GM12878 (cell line): ENCODE data around the gene TBKBP1. TPM values are rescaled to one million over a fixed set of nuclear protein-coding genes. Genes with fewer than 3 reads are reported as not detected.

Source experiments
- ATAC-seq: fragments of 200-7000 bp; cut with Tn5 transposase; 3 replicates; pipeline ENCODE4 v1.9.1; 2020; ENCODE audit warnings: mild to moderate bottlenecking, moderate library complexity
- BruUV-seq: library from RNA; stranded (reverse); fragments of 400-500 nt; replicated peaks from 2 replicates; lab custom pipeline; 2021; lab: Mats Ljungman, UMichigan
- CTCF ChIA-PET: fragments of 300-600 bp; sonication (Branson Sonifier 250); formaldehyde crosslinking; extraction: SDS; loops from one replicate; lab custom pipeline; 2021; ENCODE audit warnings: inconsistent platforms; lab: Yijun Ruan, JAX
- POLR2A ChIA-PET: fragments of 350-600 bp; formaldehyde crosslinking; extraction: SDS; loops from one replicate; lab custom pipeline; 2021; ENCODE audit warnings: inconsistent platforms; lab: Charles Lee
- RAD21 ChIA-PET: fragments of 300-600 bp; sonication (Branson Sonifier 250); formaldehyde crosslinking; loops from one replicate; lab custom pipeline; 2023; ENCODE audit warnings: antibody characterized with exemption; ENCODE audit not compliant: unreplicated experiment; lab: Charles Lee
- SMC1A ChIA-PET: fragments of 300-600 bp; sonication (Branson Sonifier 250); formaldehyde crosslinking; loops from one replicate; lab custom pipeline; 2023; ENCODE audit not compliant: unreplicated experiment, uncharacterized antibody; lab: Charles Lee
- DNase-seq: peaks from one replicate; pipeline ENCODE4 v3.0.0-alpha.2; 2011; ENCODE audit warnings: low read depth, low spot score
- FAIRE-seq: peaks from 3 replicates; lab custom pipeline; 2011; peaks lifted over from hg19 to GRCh38; lab: Jason Lieb, UNC
- H2AFZ ChIP-seq: 2 replicates; pipeline ENCODE4 v1.6.0; 2011; ENCODE audit warnings: low read depth, low read length, control low read depth; ENCODE audit not compliant: control insufficient read depth
- H3K27ac ChIP-seq: 2 replicates; pipeline ENCODE4 v1.5.1; 2011; ENCODE audit warnings: control low read depth; ENCODE audit not compliant: control insufficient read depth, insufficient read depth
- H3K27me3 ChIP-seq, 2 experiments: replicated peaks in 1 of 2; 2 replicates each; pipeline versions ENCODE4 v1.6.0 to v1.6.1; 2011; ENCODE audit warnings: low read length in 1 of 2; ENCODE audit not compliant: control insufficient read depth in 2 of 2, insufficient read depth in 2 of 2
- H3K36me3 ChIP-seq, 2 experiments: 2 replicates each; pipeline ENCODE4 v1.5.1; 2011; ENCODE audit warnings: low read length in 1 of 2; ENCODE audit not compliant: control insufficient read depth in 2 of 2, insufficient read depth in 2 of 2
- H3K4me1 ChIP-seq: 2 replicates; pipeline ENCODE4 v1.6.1; 2011; ENCODE audit warnings: mild to moderate bottlenecking, low read length, moderate library complexity, mixed read lengths; ENCODE audit not compliant: control insufficient read depth, insufficient read depth
- H3K4me2 ChIP-seq: 2 replicates; pipeline ENCODE4 v1.6.0; 2011; ENCODE audit warnings: control low read depth; ENCODE audit not compliant: control insufficient read depth, insufficient read depth
- H3K4me3 ChIP-seq: fragments of 200-600 bp; sonication (generic); 2 replicates; pipeline ENCODE4 v1.5.1; 2016
- H3K79me2 ChIP-seq: 2 replicates; pipeline ENCODE4 v1.6.0; 2011; ENCODE audit warnings: low read length; ENCODE audit not compliant: control insufficient read depth, insufficient read depth
- H3K9ac ChIP-seq: 2 replicates; pipeline ENCODE4 v1.8.0; 2011; ENCODE audit warnings: low read length, control low read depth, mixed read lengths; ENCODE audit not compliant: control insufficient read depth, insufficient read depth
- H3K9me3 ChIP-seq: replicated peaks from 3 replicates; pipeline ENCODE4 v1.5.1; 2011; ENCODE audit warnings: mild to moderate bottlenecking, low read length; ENCODE audit not compliant: control insufficient read depth, insufficient read depth
- H4K20me1 ChIP-seq: 2 replicates; pipeline ENCODE4 v1.6.0; 2011; ENCODE audit not compliant: control insufficient read depth, insufficient read depth
- ASH2L ChIP-seq: fragments of 300-600, 200-600 bp; sonication (generic); IDR thresholded peaks from 2 replicates; pipeline ENCODE4 v1.6.1; 2017; ENCODE audit warnings: low read depth, mild to moderate bottlenecking, borderline replicate concordance
- CUX1 ChIP-seq: IDR thresholded peaks from 2 replicates; pipeline ENCODE4 v1.6.1; 2012; ENCODE audit warnings: improper control_type of control experiment, low read depth, low read length; ENCODE audit not compliant: insufficient replicate concordance
- E2F4 ChIP-seq: IDR thresholded peaks from 2 replicates; pipeline ENCODE4 v1.6.1; 2012; ENCODE audit warnings: low read depth, low read length, improper control_type of control experiment
- E2F8 ChIP-seq: fragments of 450-650 bp; IDR thresholded peaks from 2 replicates; pipeline ENCODE4 v1.6.1; 2018; ENCODE audit warnings: mild to moderate bottlenecking, low read depth, moderate library complexity; ENCODE audit not compliant: partially characterized antibody
- NRF1 ChIP-seq: conservative IDR thresholded peaks from 2 replicates; pipeline ENCODE4 v1.6.1; 2011; ENCODE audit warnings: mild to moderate bottlenecking, low read depth, low read length, improper control_type of control experiment
- PAX5 ChIP-seq: IDR thresholded peaks from 2 replicates; pipeline ENCODE4 v1.6.1; 2011; ENCODE audit warnings: low read depth, low read length, borderline replicate concordance
- SIN3A ChIP-seq: IDR thresholded peaks from 2 replicates; pipeline ENCODE4 v1.6.1; 2012; ENCODE audit warnings: low read depth, low read length, improper control_type of control experiment
- WGBS: methylation state at CpG from one replicate; pipeline ENCODE4 v1.1.6; 2016; ENCODE audit warnings: low lambda C conversion rate; ENCODE audit not compliant: insufficient replicate concordance, insufficient coverage; ENCODE audit errors: missing lambda C conversion rate; 5-methylcytosine and 5-hydroxymethylcytosine counted together
- in situ Hi-C: fragments of 300-500 bp; cut with MboI; formaldehyde crosslinking; loops from 9 replicates; pipeline ENCODE4 v1.14.3; 2018; ENCODE audit warnings: mixed read lengths
- intact Hi-C: fragments of 100-400 bp; cut with micrococcal nuclease; formaldehyde crosslinking; loops from one replicate; pipeline ENCODE4 v1.14.2; 2022; ENCODE audit not compliant: unreplicated experiment
- polyA plus RNA-seq, 11 experiments: library from polyadenylated mRNA; depleted of rRNA in 4 of 11; unstranded in 6 of 11; stranded (reverse) in 5 of 11; fragments of >200 nt; fragmentation: Nextera tagmentation in 4 of 11; fragmentation: Illumina TruSeq in 1 of 11; extraction: Ambion mirVana in 4 of 11; extraction: Trizol in 1 of 11; gene quantifications; 1 replicate in 1 of 11; 2 replicates in 10 of 11; pipeline versions ENCODE4 v1.2.1 to v1.2.3, GENCODE V29; 2011 to 2016; ENCODE audit warnings: inconsistent platforms in 2 of 11, missing spikeins in 2 of 11, low read depth in 1 of 11
- total RNA-seq, 4 experiments: library from RNA; depleted of rRNA in 3 of 4; stranded (reverse); fragments of >200 nt in 3 of 4; fragmentation: Illumina TruSeq in 1 of 4; extraction: Trizol in 1 of 4; gene quantifications; 2 replicates each; pipeline versions ENCODE4 v1.2.1 to v1.2.3, GENCODE V29; 2013 to 2021
- TF ChIP-seq, protein P1 (sequence below): IDR thresholded peaks from 2 replicates; pipeline ENCODE4 v1.6.1; 2012; ENCODE audit warnings: low read depth, low read length, improper control_type of control experiment

Gene TBKBP1
- total and polyA plus RNA-seq, 10 of the 15 experiments (the other 5 are each of a cell fraction or from before 2014, with no cell fraction given): 0.11 to 2.7 (median 0.74) TPM; not detected in 3

GRCh38 chr17:47713980-47714700 is 20.2 kb downstream of the TBKBP1 start:
- no peaks in the 10 kb centered on the region for H3K79me2 ChIP-seq
- no peaks in the 10 kb centered on the region for H3K9me3 ChIP-seq
- H2AFZ ChIP-seq: no peak overlapping the region
- peaks cover 61% of the 10 kb centered on the region for H3K4me1 ChIP-seq
- no TSS peak for BruUV-seq
- CTCF ChIA-PET: interaction anchor here (1.2 to 9.0 kb wide), 8 partner anchors 11 to 49 kb away, joined by 3 to 229 read pairs (median 5); partner anchors contain the start of gene TBX21
- intact Hi-C loops: loop anchor here (2.0 kb wide), 1 partner anchor 19 kb away; the partner anchor contains the start of gene TBX21
- no peak for FAIRE-seq
- peak; percentile 40 for ATAC-seq
- no peak overlapping the region for H3K27ac ChIP-seq
- H3K9ac ChIP-seq: no peak overlapping the region
- H3K4me2 ChIP-seq: peak overlapping the region; percentile 61
- no peaks in the 10 kb centered on the region; a peak in 2 of 4 replicates for H3K27me3 ChIP-seq
- DNase-seq: no peak
- H3K36me3 ChIP-seq: no peaks in the 10 kb centered on the region
- in situ Hi-C loops: no loop called here
- RAD21 ChIA-PET: interaction anchor here (1.1 to 8.3 kb wide), 4 partner anchors 8 to 50 kb away, joined by 3 to 142 read pairs (median 6); no protein-coding TSS in a partner anchor
- 19% methylated on average over 15 of the region's 15 CpGs for WGBS
- POLR2A ChIA-PET: interaction anchor here (1.2 to 7.3 kb wide), 3 partner anchors 12 to 19 kb away, joined by 4 to 76 read pairs (median 7); partner anchors contain the start of gene TBX21
- H3K4me3 ChIP-seq: no peak overlapping the region
- SMC1A ChIA-PET: interaction anchor here (3.7 to 5.9 kb wide), 3 partner anchors 9 to 17 kb away, joined by 27 to 56 read pairs (median 39); partner anchors contain the start of gene TBX21
- no peaks in the 10 kb centered on the region; the same call in 1 of the 2 replicates for H4K20me1 ChIP-seq
- TF ChIP-seq PAX5 (no peak), E2F8 (no peak), SIN3A (no peak), NRF1 (no peak), CUX1 (no peak), ASH2L (no peak), E2F4 (no peak)
- TF ChIP-seq, protein P1, sequence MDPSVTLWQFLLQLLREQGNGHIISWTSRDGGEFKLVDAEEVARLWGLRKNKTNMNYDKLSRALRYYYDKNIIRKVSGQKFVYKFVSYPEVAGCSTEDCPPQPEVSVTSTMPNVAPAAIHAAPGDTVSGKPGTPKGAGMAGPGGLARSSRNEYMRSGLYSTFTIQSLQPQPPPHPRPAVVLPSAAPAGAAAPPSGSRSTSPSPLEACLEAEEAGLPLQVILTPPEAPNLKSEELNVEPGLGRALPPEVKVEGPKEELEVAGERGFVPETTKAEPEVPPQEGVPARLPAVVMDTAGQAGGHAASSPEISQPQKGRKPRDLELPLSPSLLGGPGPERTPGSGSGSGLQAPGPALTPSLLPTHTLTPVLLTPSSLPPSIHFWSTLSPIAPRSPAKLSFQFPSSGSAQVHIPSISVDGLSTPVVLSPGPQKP: no peak
